OCI-LY1 (cell line): ENCODE results near the gene ST6GALNAC4.

Source experiments
- EZH2 ChIP-seq: fragments of 200-600 bp; sonication (generic), shearing (Covaris generic); IDR thresholded peaks from 2 replicates; pipeline ENCODE4 v1.8.0; 2017; ENCODE audit warnings: borderline replicate concordance, mixed run types, mild to moderate bottlenecking, antibody characterized with exemption, low read length, moderate library complexity, mixed read lengths
- TF ChIP-seq, protein P1 (sequence below): fragments of 200-600 bp; sonication (generic), shearing (Covaris generic); IDR thresholded peaks from 2 replicates; pipeline ENCODE4 v1.5.1; 2017; ENCODE audit warnings: mild to moderate bottlenecking, antibody characterized with exemption, low read length, moderate library complexity, mixed read lengths

DNA sequence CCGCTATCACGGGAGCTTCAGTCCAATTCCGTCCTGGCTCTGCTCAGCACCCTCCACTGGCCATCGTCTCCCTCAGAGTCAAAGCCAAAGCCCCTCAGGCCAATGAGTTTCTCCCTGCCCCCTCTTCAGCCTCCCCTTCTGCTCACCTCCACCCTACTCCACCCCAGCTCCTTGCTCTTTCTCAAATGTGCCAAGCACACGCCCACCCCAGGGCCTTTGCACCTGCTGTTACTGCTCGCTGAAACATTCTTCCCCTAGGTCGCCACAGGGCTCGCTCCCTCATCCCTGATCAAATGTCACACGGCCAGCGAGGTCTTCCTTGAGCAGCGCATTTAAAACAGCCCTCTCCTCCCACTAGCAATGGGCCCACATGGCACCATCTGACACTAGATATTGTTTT, 56.1 kb downstream of the ST6GALNAC4 start:
- TF ChIP-seq, protein P1, sequence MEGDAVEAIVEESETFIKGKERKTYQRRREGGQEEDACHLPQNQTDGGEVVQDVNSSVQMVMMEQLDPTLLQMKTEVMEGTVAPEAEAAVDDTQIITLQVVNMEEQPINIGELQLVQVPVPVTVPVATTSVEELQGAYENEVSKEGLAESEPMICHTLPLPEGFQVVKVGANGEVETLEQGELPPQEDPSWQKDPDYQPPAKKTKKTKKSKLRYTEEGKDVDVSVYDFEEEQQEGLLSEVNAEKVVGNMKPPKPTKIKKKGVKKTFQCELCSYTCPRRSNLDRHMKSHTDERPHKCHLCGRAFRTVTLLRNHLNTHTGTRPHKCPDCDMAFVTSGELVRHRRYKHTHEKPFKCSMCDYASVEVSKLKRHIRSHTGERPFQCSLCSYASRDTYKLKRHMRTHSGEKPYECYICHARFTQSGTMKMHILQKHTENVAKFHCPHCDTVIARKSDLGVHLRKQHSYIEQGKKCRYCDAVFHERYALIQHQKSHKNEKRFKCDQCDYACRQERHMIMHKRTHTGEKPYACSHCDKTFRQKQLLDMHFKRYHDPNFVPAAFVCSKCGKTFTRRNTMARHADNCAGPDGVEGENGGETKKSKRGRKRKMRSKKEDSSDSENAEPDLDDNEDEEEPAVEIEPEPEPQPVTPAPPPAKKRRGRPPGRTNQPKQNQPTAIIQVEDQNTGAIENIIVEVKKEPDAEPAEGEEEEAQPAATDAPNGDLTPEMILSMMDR = no peak
- no peak for TF ChIP-seq EZH2
